Activated CD4-positive, alpha-beta T cell treated with anti-CD3 and anti-CD28 coated beads, Interleukin-2, amount 50 U/mL, for 24 hours (primary cell): ENCODE results near the gene HSF5.
"Not testable (repeated sequence)": the region's sequence is repeated elsewhere in the genome, so short reads cannot be mapped to it uniquely, and the experiment has no call there.

ENCODE experiments used
- DNase-seq, 2 donors: peaks; one replicate each; pipeline ENCODE4 v3.0.0-alpha.2; 2020; ENCODE audit warnings: low read depth in 1 of 2, low spot score in 1 of 2

The HSF5 gene

DNA sequence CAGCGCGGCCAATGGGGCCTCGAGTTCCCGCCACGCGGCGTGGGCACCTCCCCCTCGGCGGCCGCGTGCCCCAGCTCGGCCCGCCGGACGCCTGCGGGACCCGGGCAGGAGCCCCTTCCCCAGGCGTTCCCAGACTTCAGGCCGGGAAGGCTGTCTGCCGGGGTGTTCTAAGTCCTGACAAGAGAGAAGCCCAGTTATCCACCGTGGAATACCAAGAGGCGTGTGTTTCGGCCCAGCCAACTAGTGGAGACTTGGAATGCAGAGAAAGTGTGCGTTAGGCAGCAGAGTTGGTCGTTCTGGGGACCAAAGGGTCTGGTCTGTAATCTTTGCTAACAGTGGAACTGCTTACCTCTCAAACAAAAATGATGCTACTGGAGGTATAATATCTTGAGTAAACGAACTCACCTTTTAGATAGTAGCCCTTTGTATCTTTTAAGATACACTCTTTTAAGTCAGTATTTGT, 251 bp upstream of the HSF5 start:
- no peak for DNase-seq

GRCh38 chr17:58484600-58484999, 3.6 kb downstream of the HSF5 start:
- DNase-seq: no peak

- not testable (repeated sequence) for DNase-seq
These were observed 6.4 kb downstream of the HSF5 start for GRCh38 chr17:58481798-58482197.

GRCh38 chr17:58480090-58480489, 8.1 kb downstream of the HSF5 start:
- DNase-seq: no peak

DNA sequence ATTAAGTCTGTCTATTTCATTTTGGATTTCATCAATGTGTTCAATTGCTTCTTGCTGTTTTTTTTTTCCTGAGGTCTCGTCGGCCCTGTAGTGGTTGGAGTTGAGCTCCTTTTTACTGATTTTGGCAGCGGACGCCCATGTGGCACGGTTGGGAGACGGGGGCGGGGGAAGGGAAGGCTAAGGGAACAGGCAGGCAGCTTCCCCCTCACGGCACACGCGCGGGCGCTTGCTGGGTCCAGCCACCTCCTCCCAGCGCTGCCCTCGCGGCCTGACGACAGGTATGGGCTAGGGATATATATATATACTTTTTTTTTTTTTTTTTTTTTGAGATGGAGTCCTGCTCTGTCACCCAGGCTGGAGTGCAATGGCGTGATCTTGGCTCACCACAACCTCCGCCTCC, 11.4 kb downstream of the HSF5 start:
- DNase-seq: no peak

DNA sequence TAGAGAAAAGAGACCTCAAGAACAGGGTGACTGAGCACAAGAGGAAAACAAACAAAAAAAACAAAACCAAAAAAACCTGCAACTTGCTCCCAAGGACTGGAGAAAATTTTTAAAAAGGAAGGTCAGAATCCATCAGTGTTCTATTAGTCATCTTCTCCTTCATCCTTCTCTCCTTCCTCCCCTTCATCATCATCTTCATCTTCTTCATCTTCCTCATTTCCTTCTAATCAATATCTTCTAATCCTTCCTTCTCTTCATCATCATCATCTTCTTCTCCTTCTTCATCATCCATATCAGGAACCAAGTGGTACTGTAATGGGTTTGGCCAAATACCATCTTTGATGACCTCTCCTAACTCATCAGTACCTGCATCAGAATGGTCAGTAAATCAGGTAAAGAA, 12.2 kb downstream of the HSF5 start:
- no peak for DNase-seq

GRCh38 chr17:58470356-58470755, 17.9 kb downstream of the HSF5 start:
- no peak for DNase-seq

- no peak for DNase-seq
These were observed 19.3 kb downstream of the HSF5 start for GRCh38 chr17:58468944-58469343.

DNA sequence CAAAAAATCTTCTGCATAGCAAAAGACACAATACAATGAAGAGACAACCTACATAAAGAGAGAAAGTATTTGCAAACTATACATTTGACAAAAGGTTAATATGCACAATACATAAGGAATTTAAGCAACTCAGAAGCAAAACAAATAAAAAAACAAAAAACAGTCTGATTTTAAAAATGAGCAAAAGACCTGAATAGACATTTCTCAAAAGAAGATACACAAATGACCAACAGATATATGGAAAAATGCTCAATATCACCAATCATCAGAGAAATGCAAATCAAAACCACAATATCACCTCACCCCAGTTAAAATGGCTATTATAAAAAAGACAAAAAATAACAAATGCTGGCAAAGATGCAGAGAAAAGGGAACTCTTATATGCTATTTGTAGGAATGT, 32.7 kb downstream of the HSF5 start:
- DNase-seq: no peak

- no peak for DNase-seq
These were observed 35.5 kb downstream of the HSF5 start for GRCh38 chr17:58452738-58453137.

DNA sequence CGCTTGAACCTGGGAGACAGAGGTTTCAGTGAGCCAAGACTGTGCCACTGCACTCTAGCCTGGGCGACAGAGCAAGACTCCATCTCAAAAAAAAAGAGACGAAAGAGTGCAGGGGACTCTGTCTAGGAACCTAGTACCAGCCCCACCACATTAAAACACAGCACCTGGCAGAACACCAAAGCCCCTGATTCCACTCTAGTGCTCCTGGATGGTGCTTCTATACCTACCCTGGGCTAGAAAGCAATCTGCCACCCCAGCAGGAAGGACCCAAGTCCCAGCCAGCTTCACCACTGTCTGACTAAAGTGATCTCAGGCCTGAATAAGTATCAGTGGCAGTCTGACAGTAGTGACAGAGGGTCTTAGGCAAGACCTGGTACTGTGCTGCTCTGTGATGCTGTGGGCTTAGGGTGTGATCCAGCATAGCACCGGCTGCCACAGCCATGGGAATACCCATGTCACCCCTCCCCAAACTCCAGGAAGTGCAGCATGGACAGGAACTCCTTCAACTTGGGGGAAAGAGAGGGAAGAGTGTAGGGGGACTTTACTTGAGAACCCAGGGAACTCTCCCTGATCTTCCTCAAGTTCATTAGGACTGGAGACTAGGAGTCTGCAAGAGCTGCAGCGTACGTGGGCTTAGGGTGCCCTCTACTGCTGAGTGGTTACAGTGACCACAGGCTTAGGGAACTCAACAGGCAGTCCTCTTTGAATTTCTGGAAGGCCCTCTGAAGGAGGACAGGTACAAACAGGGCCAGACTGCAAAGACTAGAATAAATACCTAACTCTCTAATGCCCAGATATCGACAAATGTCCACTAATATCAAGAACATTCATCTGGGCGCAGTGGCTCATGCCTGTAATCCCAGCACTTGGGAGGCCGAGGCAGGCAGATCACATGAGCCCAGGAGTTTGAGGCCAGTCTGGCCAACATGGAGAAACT, 40.9 kb downstream of the HSF5 start:
- DNase-seq: peak; percentile 11 to 62

DNA sequence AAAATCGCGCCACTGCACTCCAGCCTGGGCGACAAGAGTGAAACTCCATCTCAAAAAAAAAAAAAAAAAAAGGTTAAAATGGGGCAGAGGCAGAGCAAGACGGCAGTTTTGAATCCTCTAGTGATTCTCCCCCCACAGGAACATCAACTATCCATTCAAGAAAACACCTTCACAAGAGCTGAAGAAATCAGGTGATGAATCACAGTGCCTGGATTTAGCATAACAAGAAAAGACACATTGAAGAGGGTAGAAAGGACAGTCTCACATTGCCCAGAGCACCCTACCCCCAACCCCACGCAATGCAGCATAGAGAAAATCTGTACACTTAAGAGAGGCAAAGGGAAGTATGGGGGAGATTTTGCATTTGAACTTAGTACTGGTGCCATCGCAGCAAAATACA, 42.1 kb downstream of the HSF5 start:
- no peak for DNase-seq

DNA sequence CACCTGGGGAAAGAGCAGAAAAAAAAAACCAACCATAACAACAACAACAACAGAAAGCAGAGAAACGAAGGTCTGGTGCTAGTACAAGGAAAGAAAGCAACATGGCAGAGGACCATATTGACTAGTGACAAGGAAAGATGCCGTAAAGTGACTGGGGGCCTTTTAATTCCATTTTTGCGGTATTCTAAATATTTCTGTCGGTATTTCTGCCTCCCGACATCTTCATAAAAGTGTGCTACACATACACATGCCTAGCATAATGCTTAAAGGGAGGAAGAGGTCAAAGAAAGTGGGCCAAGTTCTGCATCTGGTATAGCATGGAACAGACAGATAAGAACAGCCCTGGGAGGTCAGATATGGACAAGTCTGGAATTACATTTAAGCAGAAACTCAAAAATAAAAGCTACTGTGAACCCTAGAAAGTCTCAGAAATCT, 51.4 kb downstream of the HSF5 start:
- no peak for DNase-seq

DNA sequence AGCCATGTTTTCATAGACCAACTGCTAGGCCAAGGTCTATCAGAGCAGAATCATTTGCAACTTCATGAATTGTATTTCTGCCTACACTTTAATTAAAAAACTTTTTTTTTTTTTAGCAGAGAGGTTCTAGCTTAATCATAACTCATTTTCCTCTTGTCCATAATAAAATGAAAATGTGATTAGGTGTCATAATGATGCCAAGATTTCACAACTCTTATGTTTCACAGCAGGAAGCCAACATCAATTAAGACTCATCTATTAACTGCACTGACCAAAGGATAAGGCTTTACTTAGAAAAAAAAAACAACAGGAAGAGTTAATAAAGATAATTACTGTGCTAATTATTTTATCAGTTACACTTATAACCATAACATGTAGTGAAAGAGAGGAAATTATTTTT, 52.0 kb downstream of the HSF5 start:
- DNase-seq: no peak

DNA sequence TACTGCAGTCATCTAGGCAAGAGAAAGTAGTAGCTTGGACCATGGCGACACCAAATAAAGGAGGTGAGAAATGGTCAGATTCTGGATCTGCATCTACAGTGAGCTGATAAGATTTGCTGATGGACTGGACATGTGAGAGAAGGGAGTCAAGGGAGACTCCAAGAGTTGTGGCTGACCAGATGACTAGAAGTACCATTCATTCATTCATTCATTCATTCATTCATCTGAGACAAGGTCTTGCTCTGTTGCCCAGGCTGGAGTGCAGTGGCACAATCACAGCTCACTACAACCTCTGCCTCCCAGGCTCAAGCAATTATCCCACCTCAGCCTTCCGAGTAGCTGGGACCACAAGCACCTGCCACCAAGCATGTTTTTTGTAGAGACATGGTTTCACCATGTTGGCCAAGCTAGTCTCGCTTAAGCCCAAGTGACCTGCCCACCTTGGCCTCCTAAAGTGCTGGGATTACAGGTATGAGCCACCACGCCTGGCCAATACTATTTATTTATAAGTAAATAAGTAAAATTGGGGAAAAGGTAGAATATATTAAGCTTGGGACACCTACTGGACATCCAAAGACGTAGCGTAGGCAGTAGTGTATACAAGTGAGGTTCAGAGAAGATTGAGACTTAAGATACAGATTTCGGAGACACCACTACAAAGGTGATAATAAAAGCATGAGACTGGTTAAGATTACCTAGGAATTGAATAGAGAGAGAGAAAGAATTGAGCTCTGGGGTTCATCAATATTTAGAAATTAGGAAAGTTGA, 55.2 kb downstream of the HSF5 start:
- DNase-seq: no peak

- no peak for DNase-seq
These were observed 60.4 kb downstream of the HSF5 start for GRCh38 chr17:58427807-58428206.

- DNase-seq: no peak
These were observed 66.5 kb downstream of the HSF5 start for GRCh38 chr17:58421711-58422110.

GRCh38 chr17:58420827-58421226, 67.4 kb downstream of the HSF5 start:
- no peak for DNase-seq

DNA sequence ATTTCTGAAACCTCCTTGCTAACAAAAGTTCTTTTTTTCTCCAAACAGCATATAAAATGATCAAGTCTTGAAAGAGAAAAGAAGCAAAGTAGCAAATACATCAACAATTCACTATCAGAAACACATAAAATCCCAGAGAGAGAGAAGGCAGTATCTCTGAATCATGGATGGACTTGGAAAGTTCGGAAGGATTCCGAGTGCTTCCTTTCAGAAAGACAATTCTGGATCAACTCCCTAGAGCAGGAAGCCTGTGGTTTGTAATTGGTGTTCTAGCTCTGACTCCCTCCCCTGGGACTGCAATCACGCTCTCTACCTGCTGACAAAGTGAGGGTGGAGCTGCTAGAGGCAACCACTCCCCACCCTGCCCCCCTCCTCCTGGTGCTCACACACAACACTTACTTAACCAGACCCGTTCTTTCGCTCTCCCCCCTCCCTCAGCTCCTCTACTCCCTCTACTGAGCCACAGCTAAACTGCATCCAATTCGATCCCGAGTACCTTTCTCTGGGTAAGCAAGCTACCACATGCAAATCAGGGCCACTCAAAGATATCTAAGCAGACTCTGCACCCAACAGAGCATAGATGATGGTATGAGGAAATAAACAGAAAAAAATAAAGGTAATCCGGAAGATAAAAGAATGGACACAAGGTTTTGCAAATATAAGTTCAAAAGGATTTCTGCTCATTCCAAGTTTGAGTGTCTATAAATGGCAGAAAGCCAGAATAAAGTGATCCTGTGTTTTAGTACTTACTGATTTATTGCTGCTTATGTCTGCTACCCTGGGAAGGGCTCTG, 70.7 kb downstream of the HSF5 start, which contains the start of gene RNF43:
Gene RNF43 (minus strand): TSS at position 235 of the 793 bp plus-strand sequence. CDS start 1,957 bp downstream, outside the sequence.
- peak; percentile 53 to 84 for DNase-seq

DNA sequence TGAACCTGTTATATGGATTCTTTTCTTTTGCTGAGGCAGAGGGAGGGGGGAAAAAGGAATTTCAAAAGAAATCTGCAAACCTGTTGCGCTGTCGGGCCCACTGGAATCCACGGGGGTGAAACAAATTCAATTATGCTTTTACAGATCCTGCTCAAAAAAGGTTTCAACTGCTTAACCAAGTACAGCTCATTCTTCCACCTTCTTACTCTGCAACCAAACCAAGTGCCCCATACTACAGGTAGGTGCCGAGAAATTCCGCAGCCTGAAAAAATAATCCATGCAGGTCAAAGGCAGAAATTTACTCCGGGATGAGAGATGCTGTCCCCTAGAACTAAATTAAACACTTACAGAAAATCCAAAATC, 71.3 kb downstream of the HSF5 start:
- DNase-seq: no peak

DNA sequence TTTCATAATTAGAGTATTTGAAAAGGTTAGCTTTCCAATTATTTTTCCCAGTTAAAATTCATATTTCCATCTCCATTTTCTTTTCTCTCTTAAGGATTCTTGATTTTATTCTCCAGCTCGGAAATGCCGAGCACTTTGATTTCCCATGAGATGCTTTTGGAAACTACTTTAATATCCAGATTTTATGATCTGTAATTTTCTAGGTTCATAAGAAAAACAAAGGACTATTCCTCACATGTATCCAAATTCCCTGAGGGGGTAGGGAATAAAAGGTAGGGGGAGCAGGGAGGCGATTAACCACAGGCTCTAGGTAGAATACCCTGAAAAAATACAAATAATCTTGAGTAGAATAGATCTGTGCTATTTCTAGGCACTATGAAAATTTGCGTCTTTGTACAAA, 71.8 kb downstream of the HSF5 start:
- DNase-seq: no peak
